ENCODE data around the gene C16orf92. TPM values are rescaled to one million over a fixed set of nuclear protein-coding genes. Genes with fewer than 3 reads are reported as not detected.

Gene C16orf92
- total RNA-seq, 2 experiments from 2014 or later = not detected

- Histone ChIP-seq H3K9me3 (ENCODE audit: control insufficient read depth in 1 of 2, insufficient read depth in 1 of 2, low read length in 2 of 2) (no peaks in the 10 kb centered on the region), H3K36me3 (ENCODE audit: insufficient read depth, low read length) (no peaks in the 10 kb centered on the region), H3K27ac (ENCODE audit: low read depth in 1 of 2, low read length in 2 of 2) (no peak overlapping the region), H3K4me3 (ENCODE audit: low read length) (no peak overlapping the region), H3K27me3 (ENCODE audit: control insufficient read depth in 1 of 2, insufficient read depth in 2 of 2, low read length in 2 of 2) (no peaks in the 10 kb centered on the region), H3K4me1 (ENCODE audit: insufficient read depth, low read length) (peaks cover 24% of the 10 kb centered on the region)
- no peaks in the 10 kb centered on the region for H3K36me3 Mint-ChIP-seq (ENCODE audit: low read depth)
- DNase-seq (no peak), ATAC-seq (ENCODE audit: poor library complexity) (no peak)
- H3K27ac Mint-ChIP-seq = peak overlapping the region; percentile 62
- intact Hi-C loops (cut with DNase I, micrococcal nuclease) = loop anchor here in 1 of 2 experiments (5.0 kb wide), 1 partner anchor 54 kb away; the partner anchor contains the start of genes HIRIP3 and INO80E
- no peak for TF ChIP-seq CTCF (IDR thresholded peaks at IDR 0.05)
- peak overlapping the region; percentile 84 for H3K4me3 Mint-ChIP-seq
- H3K4me1 Mint-ChIP-seq (ENCODE audit: low read depth) = peaks cover 22% of the 10 kb centered on the region
- ChIA-PET CTCF (interaction anchor here (0.7 kb wide), 1 partner anchor 31 kb away, joined by 3 read pairs; no protein-coding TSS in a partner anchor), POLR2A (no interaction called here)
- H3K27me3 Mint-ChIP-seq = no peaks in the 10 kb centered on the region
- no peaks in the 10 kb centered on the region for H3K9me3 Mint-ChIP-seq
These were observed 28.5 kb downstream of the C16orf92 start for GRCh38 chr16:30051518-30051917.

GRCh38 chr16:30052671-30053372 is 29.8 kb downstream of the C16orf92 start:
- ChIA-PET CTCF (interaction anchor here (1.2 to 1.5 kb wide), 2 partner anchors 11 to 39 kb away, joined by 3 to 4 read pairs; partner anchors contain the start of gene TBX6), POLR2A (interaction anchor here (0.7 to 1.7 kb wide), 8 partner anchors 9 to 342 kb away, joined by 3 to 18 read pairs (median 4); partner anchors contain the start of genes ALDOA, CORO1A, TBX6 and ZNF48)
- intact Hi-C loops (cut with DNase I, micrococcal nuclease) = loop anchor here in 1 of 2 experiments (5.0 kb wide), 1 partner anchor 56 kb away; the partner anchor contains the start of genes HIRIP3 and INO80E
- peak overlapping the region; percentile 88 for H3K4me3 Mint-ChIP-seq
- ATAC-seq (ENCODE audit: poor library complexity) (peak; percentile 70), DNase-seq (peak; percentile 78 to 93 (median 86))
- no peaks in the 10 kb centered on the region for H3K9me3 ChIP-seq (ENCODE audit: control insufficient read depth in 1 of 2, insufficient read depth in 1 of 2, low read length in 2 of 2)
- H3K27ac ChIP-seq (ENCODE audit: low read depth in 1 of 2, low read length in 2 of 2) = no peak overlapping the region
- H3K27me3 ChIP-seq (ENCODE audit: control insufficient read depth in 1 of 2, insufficient read depth in 2 of 2, low read length in 2 of 2) = no peaks in the 10 kb centered on the region
- H3K36me3 ChIP-seq (ENCODE audit: insufficient read depth, low read length) = no peaks in the 10 kb centered on the region
- H3K27me3 Mint-ChIP-seq = no peaks in the 10 kb centered on the region
- peak overlapping the region; percentile 64 for H3K27ac Mint-ChIP-seq
- H3K4me3 ChIP-seq (ENCODE audit: low read length) = peak overlapping the region; percentile 86
- no peak for TF ChIP-seq CTCF (IDR thresholded peaks at IDR 0.05)
- H3K4me1 ChIP-seq (ENCODE audit: insufficient read depth, low read length) = peaks cover 24% of the 10 kb centered on the region
- H3K9me3 Mint-ChIP-seq = no peaks in the 10 kb centered on the region
- peaks cover 22% of the 10 kb centered on the region for H3K4me1 Mint-ChIP-seq (ENCODE audit: low read depth)
- H3K36me3 Mint-ChIP-seq (ENCODE audit: low read depth) = no peaks in the 10 kb centered on the region

GRCh38 chr16:30053376-30054015 is 30.5 kb downstream of the C16orf92 start:
- POLR2A ChIA-PET = interaction anchor here (0.6 to 1.7 kb wide), 8 partner anchors 8 to 342 kb away, joined by 3 to 18 read pairs (median 4); partner anchors contain the start of genes ALDOA, CORO1A and ZNF48
- H3K4me1 ChIP-seq (ENCODE audit: insufficient read depth, low read length) = peaks cover 24% of the 10 kb centered on the region
- Mint-ChIP-seq H3K36me3 (ENCODE audit: low read depth) (no peaks in the 10 kb centered on the region), H3K4me3 (peak overlapping the region; percentile 76), H3K27ac (peak overlapping the region; percentile 42), H3K27me3 (no peaks in the 10 kb centered on the region), H3K4me1 (ENCODE audit: low read depth) (peaks cover 22% of the 10 kb centered on the region), H3K9me3 (no peaks in the 10 kb centered on the region)
- H3K4me3 ChIP-seq (ENCODE audit: low read length) = peak overlapping the region; percentile 86
- no peaks in the 10 kb centered on the region for H3K27me3 ChIP-seq (ENCODE audit: control insufficient read depth in 1 of 2, insufficient read depth in 2 of 2, low read length in 2 of 2)
- H3K27ac ChIP-seq (ENCODE audit: low read depth in 1 of 2, low read length in 2 of 2) = no peak overlapping the region
- CTCF ChIA-PET = interaction anchor here (1.2 to 1.5 kb wide), 2 partner anchors 10 to 38 kb away, joined by 3 to 4 read pairs; partner anchors contain the start of gene TBX6
- H3K36me3 ChIP-seq (ENCODE audit: insufficient read depth, low read length) = no peaks in the 10 kb centered on the region
- no peaks in the 10 kb centered on the region for H3K9me3 ChIP-seq (ENCODE audit: control insufficient read depth in 1 of 2, insufficient read depth in 1 of 2, low read length in 2 of 2)
- peak; percentile 6 for ATAC-seq (ENCODE audit: poor library complexity)
- no peak for DNase-seq
- intact Hi-C loops (cut with DNase I, micrococcal nuclease) = loop anchor here in 1 of 2 experiments (5.0 kb wide), 1 partner anchor 56 kb away; the partner anchor contains the start of genes HIRIP3 and INO80E
- no peak for TF ChIP-seq CTCF (IDR thresholded peaks at IDR 0.05)
